ENCODE results near the gene ACSF2.
"Not testable (repeated sequence)": the region's sequence is repeated elsewhere in the genome, so short reads cannot be mapped to it uniquely, and the experiment has no call there.

ACSF2 gene

GRCh38 chr17:50464736-50465135 lies 38.7 kb downstream of the ACSF2 start:
- no peak for DNase-seq (ENCODE audit: low spot score)

DNA sequence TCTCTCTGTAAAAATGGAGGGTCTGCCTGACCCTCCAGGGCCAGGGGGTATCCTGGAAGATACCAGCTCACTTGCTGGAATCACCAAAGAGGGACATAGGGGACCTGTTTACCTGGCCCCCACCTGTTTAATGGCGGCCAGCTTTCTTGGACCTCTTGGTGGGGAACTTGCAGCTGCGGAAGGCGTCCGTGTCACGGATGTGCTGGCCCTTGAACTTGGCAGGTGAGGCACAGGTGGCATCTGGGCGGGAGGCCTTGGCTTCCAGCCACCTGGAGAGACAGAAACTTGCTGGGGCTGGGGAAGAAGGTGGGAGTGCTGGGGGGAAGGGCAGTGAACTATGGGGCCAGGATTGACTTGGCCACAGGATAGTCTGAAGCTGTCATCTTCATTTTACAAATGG lies 39.2 kb downstream of the ACSF2 start:
- DNase-seq (ENCODE audit: low spot score) = no peak

- no peak for DNase-seq (ENCODE audit: low spot score)
Observed at GRCh38 chr17:50465635-50466034, 39.6 kb downstream of the ACSF2 start.

DNA sequence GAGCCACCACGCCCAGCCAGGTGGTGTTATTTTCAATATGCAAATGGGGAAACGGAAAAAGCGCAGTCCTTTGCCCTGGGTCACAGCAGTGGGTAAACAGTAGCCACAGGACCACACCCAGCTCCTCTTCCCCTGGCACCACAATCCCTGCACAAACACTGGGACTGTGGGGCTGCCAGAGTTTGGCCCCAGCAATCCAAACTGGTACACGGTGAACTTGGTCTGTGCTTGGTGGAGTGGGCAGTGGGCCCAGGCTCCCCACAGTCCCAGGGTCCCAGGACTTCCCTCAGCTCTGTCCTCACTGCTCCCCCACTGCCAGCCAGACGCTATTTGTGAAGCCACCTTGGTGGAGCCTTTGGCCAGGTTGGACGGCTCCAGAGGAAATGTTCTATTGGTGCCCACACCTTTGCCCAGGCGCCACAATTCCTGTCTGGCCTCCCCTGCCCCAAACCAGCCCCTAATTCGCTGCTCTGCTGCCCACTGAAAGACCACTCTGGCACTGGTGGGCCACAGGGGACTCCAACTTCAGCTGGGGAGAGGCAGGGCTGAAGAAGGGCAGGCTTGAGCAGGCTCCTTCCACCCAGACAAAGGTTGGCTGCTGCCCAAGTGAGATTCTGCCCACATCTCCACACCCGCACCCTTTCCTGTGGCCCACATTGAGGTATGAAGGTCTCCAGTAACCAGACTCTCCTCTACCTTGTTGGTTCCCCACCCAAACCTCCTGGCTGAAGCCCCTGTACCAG lies 40.5 kb downstream of the ACSF2 start:
- peak; percentile 61 for DNase-seq (ENCODE audit: low spot score)

GRCh38 chr17:50467114-50467854 lies 41.3 kb downstream of the ACSF2 start:
- DNase-seq (ENCODE audit: low spot score) = no peak

GRCh38 chr17:50467855-50468303 lies 41.9 kb downstream of the ACSF2 start:
- no peak for DNase-seq (ENCODE audit: low spot score)

GRCh38 chr17:50468304-50469207 lies 42.5 kb downstream of the ACSF2 start, which contains the start of gene CHAD:
Gene CHAD, minus strand, starts transcription at chr17:50468880. Its CDS starts 67 bp downstream, at chr17:50468813.
- no peak for DNase-seq (ENCODE audit: low spot score)

GRCh38 chr17:50469208-50469605 lies 43.2 kb downstream of the ACSF2 start:
- DNase-seq (ENCODE audit: low spot score) = no peak

GRCh38 chr17:50469671-50470305 lies 43.8 kb downstream of the ACSF2 start:
- no peak for DNase-seq (ENCODE audit: low spot score)

DNA sequence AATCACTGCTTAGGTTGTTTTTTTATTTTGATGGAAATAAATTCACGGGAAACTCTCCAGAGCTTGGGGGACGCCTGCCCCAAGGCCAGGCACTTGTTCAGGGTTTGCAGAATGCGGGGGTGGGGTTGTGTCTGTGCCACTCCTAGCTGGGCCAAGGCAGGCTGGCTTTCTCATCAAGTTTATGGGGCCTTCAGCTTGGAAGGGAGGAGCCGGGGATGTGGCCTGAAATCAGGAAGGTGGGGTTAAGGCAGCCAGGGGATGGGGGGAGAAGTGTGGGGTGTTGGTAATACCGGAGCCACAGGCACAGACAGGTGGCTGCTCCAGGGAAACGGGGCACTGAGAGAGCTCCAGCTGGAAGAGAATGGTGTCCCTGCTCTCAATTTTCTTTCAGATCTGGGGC lies 44.4 kb downstream of the ACSF2 start:
- no peak for DNase-seq (ENCODE audit: low spot score)

DNA sequence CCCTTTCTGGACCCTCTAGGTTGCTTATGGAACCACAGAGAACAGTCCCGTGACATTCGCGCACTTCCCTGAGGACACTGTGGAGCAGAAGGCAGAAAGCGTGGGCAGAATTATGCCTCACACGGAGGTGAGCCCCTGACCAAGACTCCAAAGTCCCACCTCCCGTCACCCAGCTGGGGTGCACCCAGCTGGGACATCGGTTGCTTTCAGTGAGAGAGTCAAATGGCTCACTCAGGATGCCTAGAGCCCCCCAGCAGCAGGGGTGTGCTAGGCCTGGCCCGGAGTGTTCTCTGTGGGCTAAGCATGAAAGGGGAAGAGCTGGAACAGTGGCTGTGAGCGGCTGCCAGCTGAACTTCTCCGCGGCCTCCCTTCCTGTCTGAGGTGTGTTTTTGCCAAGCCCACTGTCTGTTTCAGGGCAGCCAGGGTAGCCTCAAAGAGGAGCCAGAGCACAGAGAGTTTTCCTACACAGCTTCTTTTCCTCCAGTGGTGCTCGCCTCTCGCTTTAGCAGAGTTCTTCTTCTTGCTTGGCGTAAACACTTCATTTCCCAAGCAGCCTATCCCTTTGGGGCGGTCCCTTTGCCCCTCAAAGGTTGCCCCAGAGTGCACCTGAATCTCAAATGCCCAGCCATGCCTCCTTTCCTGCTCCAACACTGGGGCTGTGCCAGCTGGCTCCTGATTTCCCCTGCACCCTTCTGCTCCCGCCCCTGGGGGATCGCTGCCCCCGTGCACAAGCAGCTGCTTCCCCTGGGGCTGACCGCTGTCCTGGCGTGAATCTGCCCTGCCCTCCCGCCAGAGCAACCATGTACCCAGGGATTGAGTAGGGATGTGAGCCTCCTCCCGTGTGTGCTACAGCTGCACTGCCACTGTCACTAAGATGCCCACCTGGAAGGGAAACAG lies 45.2 kb downstream of the ACSF2 start:
- DNase-seq (ENCODE audit: low spot score) = no peak

DNA sequence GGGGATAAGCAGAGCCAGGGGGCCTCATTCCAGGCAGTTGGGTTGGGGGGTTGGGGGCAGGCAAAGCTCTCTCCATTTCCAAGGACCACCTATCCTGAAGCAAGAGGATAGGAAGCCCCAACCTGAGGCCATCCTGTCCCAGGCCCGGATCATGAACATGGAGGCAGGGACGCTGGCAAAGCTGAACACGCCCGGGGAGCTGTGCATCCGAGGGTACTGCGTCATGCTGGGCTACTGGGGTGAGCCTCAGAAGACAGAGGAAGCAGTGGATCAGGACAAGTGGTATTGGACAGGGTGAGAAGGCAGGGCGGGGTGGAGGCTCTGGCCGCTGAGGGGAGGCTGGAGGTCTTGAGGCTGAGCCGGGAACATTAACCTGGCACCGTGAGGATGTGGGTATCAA lies 46.3 kb downstream of the ACSF2 start:
- DNase-seq (ENCODE audit: low spot score) = no peak

GRCh38 chr17:50472761-50473161 lies 46.7 kb downstream of the ACSF2 start:
- DNase-seq (ENCODE audit: low spot score) = not testable (repeated sequence)

DNA sequence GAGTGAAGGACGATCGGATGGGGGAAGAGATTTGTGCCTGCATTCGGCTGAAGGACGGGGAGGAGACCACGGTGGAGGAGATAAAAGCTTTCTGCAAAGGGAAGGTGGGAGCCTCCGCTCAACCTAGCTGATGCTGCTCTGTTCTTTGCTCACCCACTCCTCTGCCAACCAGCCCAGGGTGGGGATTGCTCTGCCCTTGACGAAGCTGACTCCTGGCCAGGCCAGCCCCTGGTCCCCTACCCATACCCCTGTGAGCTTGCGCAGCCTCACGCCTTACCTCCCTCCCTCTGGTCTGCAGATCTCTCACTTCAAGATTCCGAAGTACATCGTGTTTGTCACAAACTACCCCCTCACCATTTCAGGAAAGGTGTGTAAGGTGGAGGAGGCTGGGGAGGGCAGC lies 47.9 kb downstream of the ACSF2 start:
- no peak for DNase-seq (ENCODE audit: low spot score)

GRCh38 chr17:50474523-50474922 lies 48.5 kb downstream of the ACSF2 start:
- no peak for DNase-seq (ENCODE audit: low spot score)

DNA sequence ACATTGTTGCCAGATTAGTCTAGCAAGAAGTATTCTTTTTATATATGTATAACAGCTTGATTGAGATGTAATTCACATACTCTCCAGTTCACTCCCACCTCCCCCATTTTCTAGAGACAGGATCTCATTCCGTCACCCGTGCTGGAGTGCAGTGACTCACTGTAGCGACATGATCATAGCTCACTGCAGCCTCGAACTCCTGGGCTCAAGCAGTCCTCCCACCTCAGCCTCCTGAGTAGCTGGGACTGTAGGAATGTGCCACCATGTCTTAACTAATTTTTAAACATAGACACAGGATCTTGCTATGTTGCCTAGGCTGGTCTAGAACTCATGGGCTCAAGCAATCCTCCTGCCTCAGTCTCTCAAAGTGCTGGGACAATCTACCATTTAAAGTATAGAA lies 49.3 kb downstream of the ACSF2 start:
- DNase-seq (ENCODE audit: low spot score) = no peak

GRCh38 chr17:50475775-50476544 lies 49.9 kb downstream of the ACSF2 start:
- not testable (repeated sequence) for DNase-seq (ENCODE audit: low spot score)

GRCh38 chr17:50476545-50477315 lies 50.7 kb downstream of the ACSF2 start:
- DNase-seq (ENCODE audit: low spot score) = no peak

DNA sequence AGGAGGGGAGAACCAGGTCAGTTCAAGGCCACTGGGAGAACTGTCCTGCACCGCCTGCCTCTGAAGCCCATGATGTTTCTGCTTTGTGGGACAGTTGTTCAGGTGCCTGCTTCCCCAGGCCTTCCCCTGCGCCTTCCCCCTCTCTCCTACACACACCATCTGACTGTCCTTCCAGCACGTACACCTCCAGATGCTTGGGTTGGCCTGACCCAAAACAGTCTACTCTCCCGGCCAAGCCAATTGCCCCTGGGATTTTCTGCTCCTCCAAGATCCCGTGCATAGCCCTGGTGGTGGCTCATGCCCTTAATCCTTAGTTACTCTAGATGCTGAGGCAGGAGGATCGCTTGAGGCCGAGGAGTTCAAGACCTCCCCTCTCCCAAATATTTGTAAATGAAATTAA lies 52.0 kb downstream of the ACSF2 start:
- DNase-seq (ENCODE audit: low spot score) = no peak
